Activated naive CD4-positive, alpha-beta T cell treated with anti-CD3 and anti-CD28 coated beads, Interleukin-2, amount 50 U/mL, for 24 hours (primary cell): ENCODE results near the gene PLXDC2.

Experiments
- H3K27ac Mint-ChIP-seq: one replicate; pipeline ENCODE4 v1.8.0; 2021; ENCODE audit warnings: mild to moderate bottlenecking, mixed read lengths
- H3K27me3 Mint-ChIP-seq: one replicate; pipeline ENCODE4 v1.8.0; 2021; ENCODE audit warnings: mixed read lengths
- H3K36me3 Mint-ChIP-seq: one replicate; pipeline ENCODE4 v1.8.0; 2021; ENCODE audit warnings: mixed read lengths
- H3K4me1 Mint-ChIP-seq: one replicate; pipeline ENCODE4 v1.8.0; 2021; ENCODE audit warnings: mixed read lengths
- H3K4me3 Mint-ChIP-seq: one replicate; pipeline ENCODE4 v1.8.0; 2021; ENCODE audit warnings: mild to moderate bottlenecking, mixed read lengths
- H3K9me3 Mint-ChIP-seq: one replicate; pipeline ENCODE4 v1.8.0; 2021; ENCODE audit warnings: mixed read lengths

Gene PLXDC2

DNA sequence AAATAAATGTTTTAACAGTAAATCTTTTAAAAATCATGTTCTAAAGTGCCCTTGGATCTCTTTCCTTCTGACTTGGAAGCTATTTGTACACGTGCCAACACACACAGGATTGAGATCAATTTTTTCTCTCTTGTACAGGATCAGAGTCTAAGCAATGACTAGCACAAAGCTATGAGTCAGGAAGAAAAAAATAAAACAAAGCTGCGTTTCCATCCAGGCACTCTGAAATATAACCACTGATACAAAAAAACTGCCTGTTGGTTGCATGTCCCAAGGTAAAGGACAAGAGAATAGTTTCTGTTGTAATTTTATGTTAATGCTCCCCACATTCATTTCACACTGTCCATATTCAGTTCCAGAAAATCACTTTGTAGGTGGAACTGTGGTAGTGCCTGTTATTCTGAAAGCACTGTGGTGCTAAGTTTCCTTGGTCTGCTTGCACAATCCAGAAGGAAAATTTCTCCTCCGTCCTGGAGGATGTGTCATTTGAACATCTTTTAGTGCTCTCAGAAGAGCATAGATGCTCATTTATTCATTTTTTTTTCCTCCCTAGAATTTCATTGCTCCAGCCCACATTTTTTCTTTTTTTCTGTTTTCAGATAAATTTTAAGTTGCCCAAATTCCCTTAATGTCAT, 113.4 kb downstream of the PLXDC2 start:
- Mint-ChIP-seq H3K27me3 (no peaks in the 10 kb centered on the region), H3K9me3 (peaks cover 11% of the 10 kb centered on the region), H3K36me3 (no peaks in the 10 kb centered on the region), H3K4me3 (no peak overlapping the region), H3K27ac (no peak overlapping the region), H3K4me1 (no peaks in the 10 kb centered on the region)

- peaks cover 11% of the 10 kb centered on the region for H3K9me3 Mint-ChIP-seq
- no peaks in the 10 kb centered on the region for H3K27me3 Mint-ChIP-seq
- H3K4me3 Mint-ChIP-seq: no peak overlapping the region
- H3K27ac Mint-ChIP-seq: no peak overlapping the region
- H3K36me3 Mint-ChIP-seq: no peaks in the 10 kb centered on the region
- H3K4me1 Mint-ChIP-seq: no peaks in the 10 kb centered on the region
These were observed 115.0 kb downstream of the PLXDC2 start for GRCh38 chr10:19930936-19931893.

DNA sequence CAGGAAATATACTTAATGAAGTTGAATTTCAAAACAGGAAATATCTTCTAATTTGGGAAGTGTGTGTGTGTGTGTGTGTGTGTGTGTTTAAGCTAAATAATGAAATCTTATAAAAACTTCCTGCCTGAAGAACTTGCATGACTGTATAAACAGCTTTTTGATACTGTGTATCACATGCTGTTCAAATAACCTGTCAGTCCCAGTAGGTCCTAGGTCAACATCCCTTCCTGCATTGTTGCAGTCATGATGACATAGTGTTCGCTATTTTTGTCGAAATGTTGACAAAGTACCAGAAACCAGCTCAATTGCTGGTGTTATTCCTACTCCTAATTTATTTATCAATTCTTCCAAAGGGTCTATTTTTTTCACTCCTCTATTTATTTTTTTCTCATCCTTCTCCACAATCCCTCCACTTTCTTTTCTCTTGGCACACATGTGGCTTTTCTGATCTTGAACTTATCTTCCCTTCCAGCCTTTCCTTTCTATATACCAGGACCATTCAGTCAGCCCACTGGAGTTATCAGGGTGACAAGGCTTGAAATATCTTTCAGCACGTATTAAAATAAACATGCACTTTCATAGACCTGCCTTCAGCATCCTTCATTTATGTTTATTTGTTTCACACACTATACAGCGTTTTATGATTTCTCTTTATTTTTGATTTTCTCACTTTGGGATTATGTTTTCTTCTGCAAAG, 115.8 kb downstream of the PLXDC2 start:
- peaks cover 10% of the 10 kb centered on the region for H3K9me3 Mint-ChIP-seq

GRCh38 chr10:19932806-19933371, 116.7 kb downstream of the PLXDC2 start:
- no peaks in the 10 kb centered on the region for H3K27me3 Mint-ChIP-seq
- no peaks in the 10 kb centered on the region for H3K4me1 Mint-ChIP-seq
- H3K4me3 Mint-ChIP-seq: no peak overlapping the region
- no peaks in the 10 kb centered on the region for H3K36me3 Mint-ChIP-seq
- no peak overlapping the region for H3K27ac Mint-ChIP-seq
- H3K9me3 Mint-ChIP-seq: peaks cover 12% of the 10 kb centered on the region

More for the DNA sequence above, 115.8 kb downstream of the PLXDC2 start:
- no peaks in the 10 kb centered on the region for H3K36me3 Mint-ChIP-seq
- H3K27ac Mint-ChIP-seq: no peak overlapping the region
- no peaks in the 10 kb centered on the region for H3K4me1 Mint-ChIP-seq
- no peak overlapping the region for H3K4me3 Mint-ChIP-seq
- H3K27me3 Mint-ChIP-seq: no peaks in the 10 kb centered on the region

DNA sequence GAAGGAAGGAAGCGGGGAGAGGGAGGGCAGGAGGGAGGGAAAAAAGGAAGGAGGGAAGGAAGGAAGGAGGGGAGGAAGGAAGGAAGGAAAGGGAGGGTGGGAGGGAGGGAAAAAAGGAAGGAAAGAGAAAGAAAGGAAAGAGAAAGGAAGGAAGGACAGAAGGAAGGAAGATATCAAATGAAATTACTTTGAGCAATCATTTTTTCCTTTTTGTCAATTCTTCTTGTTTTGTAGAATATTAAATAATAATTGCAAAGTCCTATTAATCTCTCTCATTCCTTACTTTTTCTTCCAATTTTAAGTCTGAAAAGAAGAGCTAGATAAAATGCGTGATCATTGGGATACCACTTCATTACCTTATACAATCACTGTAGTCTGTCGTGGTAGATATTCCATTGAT, 117.5 kb downstream of the PLXDC2 start:
- no peaks in the 10 kb centered on the region for H3K27me3 Mint-ChIP-seq
- H3K36me3 Mint-ChIP-seq: no peaks in the 10 kb centered on the region
- H3K27ac Mint-ChIP-seq: no peak overlapping the region
- H3K4me1 Mint-ChIP-seq: no peaks in the 10 kb centered on the region
- no peak overlapping the region for H3K4me3 Mint-ChIP-seq
- H3K9me3 Mint-ChIP-seq: peaks cover 6% of the 10 kb centered on the region

DNA sequence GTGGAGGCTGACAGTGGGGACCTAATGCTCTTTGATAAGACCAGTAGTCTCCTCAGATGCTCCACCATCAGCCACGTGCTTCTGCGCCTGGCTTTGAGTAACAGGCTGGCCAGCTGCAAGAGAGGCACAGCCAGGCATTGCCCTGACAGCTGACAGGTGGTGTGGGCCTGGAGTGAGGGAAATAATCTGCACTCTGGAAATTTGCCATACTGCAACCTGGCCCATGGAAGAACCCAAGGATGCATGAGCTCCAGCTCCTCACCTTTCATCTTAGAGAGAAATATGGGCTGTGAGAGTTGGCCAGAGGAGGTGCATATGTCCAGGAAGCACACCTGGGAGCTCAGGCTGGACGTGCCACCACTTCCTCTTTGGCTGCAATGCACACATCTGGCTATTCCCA, 118.9 kb downstream of the PLXDC2 start:
- Mint-ChIP-seq H3K36me3 (no peaks in the 10 kb centered on the region), H3K4me1 (no peaks in the 10 kb centered on the region), H3K27me3 (no peaks in the 10 kb centered on the region), H3K4me3 (no peak overlapping the region), H3K27ac (no peak overlapping the region), H3K9me3 (peaks cover 6% of the 10 kb centered on the region)

DNA sequence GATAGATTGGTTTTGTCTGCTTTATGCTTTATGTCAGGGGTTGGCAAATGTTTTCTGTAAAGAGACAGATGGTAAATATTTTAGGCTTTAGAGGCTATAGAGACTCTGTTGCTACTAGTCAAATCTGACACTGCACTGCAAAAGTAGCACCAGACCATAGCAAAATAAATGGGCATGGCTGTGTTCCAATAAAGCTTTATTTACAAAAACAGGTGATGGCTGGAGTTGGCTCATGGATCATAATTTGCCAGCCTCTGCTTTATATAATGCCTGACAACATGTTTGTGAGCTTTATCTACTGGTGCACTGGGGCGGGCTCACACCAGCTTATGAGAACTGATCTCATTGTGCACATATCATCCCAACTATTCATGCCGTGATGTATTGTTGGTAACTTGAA, 120.1 kb downstream of the PLXDC2 start:
- Mint-ChIP-seq H3K4me3 (no peak overlapping the region), H3K9me3 (peaks cover 6% of the 10 kb centered on the region), H3K4me1 (no peaks in the 10 kb centered on the region)

DNA sequence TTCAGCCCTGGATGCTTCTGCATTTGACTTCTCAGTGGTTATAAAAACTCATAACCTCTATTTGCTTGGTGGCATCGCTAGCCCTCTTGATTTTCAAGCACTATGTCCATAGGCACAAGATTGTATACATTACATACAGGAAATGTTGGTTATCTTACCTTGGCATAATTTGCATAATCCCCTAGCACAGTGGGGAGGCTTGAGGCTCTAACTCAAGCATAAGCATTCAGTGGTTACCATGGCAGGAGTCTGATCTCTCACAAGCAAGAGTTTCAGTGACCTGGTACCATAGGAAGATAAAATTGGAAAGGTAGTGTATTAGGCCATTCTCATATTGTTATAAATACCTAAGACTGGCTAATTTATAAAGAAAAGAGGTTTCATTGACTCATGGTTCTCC, 121.8 kb downstream of the PLXDC2 start:
- H3K4me3 Mint-ChIP-seq: no peak overlapping the region
- peaks cover 6% of the 10 kb centered on the region for H3K9me3 Mint-ChIP-seq
- no peaks in the 10 kb centered on the region for H3K27me3 Mint-ChIP-seq
- H3K36me3 Mint-ChIP-seq: no peaks in the 10 kb centered on the region
- no peaks in the 10 kb centered on the region for H3K4me1 Mint-ChIP-seq
- H3K27ac Mint-ChIP-seq: no peak overlapping the region

More for the DNA sequence above, 120.1 kb downstream of the PLXDC2 start:
- H3K36me3 Mint-ChIP-seq: no peaks in the 10 kb centered on the region
- H3K27ac Mint-ChIP-seq: no peak overlapping the region
- no peaks in the 10 kb centered on the region for H3K27me3 Mint-ChIP-seq

DNA sequence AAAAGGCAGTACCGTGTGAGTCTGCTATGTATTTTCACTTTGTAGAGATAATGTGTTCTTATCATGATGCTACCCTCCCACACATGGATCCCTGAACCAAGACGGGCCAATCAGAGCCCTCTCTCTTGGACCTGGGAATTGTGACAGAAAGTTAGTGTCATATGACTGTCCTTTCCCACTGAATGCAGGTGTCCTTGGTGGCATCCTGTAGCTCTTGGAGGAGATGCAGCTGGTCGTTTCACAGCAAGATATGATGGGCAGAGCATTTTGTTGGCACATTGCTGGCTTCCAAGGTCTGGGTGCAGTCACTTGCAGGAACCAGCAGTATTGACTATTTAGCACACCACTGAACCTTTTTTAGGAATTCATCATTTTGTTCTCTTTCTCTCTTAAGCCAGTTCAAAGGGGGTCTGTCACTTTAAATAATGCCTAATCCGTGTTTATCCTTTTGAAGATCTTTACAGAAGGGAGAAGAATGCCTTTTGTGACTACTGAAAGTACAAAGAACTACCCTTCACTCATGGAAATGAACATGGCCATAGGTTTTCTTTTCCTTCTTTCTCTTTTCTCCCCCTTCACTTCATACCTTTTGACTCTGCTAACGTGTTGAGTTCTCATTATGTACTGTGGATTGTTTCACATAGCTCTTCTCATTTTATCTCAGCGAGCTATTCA, 125.1 kb downstream of the PLXDC2 start:
- Mint-ChIP-seq H3K27me3 (no peaks in the 10 kb centered on the region), H3K27ac (no peak overlapping the region), H3K4me3 (no peak overlapping the region), H3K4me1 (no peaks in the 10 kb centered on the region), H3K9me3 (peaks cover 6% of the 10 kb centered on the region), H3K36me3 (no peaks in the 10 kb centered on the region)

GRCh38 chr10:19944911-19945663, 128.9 kb downstream of the PLXDC2 start:
- no peak overlapping the region for H3K4me3 Mint-ChIP-seq

DNA sequence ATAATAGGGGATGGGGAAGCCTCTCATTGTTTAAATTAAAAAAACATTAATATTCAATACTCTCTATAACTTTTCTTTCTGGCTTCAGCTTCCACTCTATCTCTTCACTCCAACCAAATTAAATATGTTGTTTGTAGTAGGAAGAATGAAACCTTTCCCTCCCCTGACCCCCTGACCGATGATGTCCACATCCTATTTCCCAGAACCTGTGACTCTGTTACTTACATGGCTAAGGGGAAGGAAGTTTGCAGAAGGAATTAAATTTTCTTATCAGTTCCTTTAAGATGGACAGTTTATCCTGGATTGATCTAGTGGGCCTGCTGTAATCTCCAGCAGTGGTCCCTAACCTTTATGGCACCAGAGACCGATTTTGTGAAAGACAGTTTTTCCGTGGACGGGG, 130.0 kb downstream of the PLXDC2 start:
- Mint-ChIP-seq H3K36me3 (no peaks in the 10 kb centered on the region), H3K4me3 (no peak overlapping the region), H3K9me3 (no peaks in the 10 kb centered on the region), H3K4me1 (no peaks in the 10 kb centered on the region), H3K27me3 (no peaks in the 10 kb centered on the region), H3K27ac (no peak overlapping the region)

More at GRCh38 chr10:19944911-19945663, 128.9 kb downstream of the PLXDC2 start:
- no peaks in the 10 kb centered on the region for H3K4me1 Mint-ChIP-seq
- no peaks in the 10 kb centered on the region for H3K27me3 Mint-ChIP-seq
- no peaks in the 10 kb centered on the region for H3K9me3 Mint-ChIP-seq
- H3K27ac Mint-ChIP-seq: no peak overlapping the region
- H3K36me3 Mint-ChIP-seq: no peaks in the 10 kb centered on the region

GRCh38 chr10:19946791-19947190, 130.6 kb downstream of the PLXDC2 start:
- Mint-ChIP-seq H3K9me3 (no peaks in the 10 kb centered on the region), H3K27me3 (no peaks in the 10 kb centered on the region)

GRCh38 chr10:19947215-19947614, 131.0 kb downstream of the PLXDC2 start:
- Mint-ChIP-seq H3K4me1 (no peaks in the 10 kb centered on the region), H3K27me3 (no peaks in the 10 kb centered on the region), H3K9me3 (no peaks in the 10 kb centered on the region), H3K4me3 (no peak overlapping the region), H3K27ac (no peak overlapping the region), H3K36me3 (no peaks in the 10 kb centered on the region)

More at GRCh38 chr10:19946791-19947190, 130.6 kb downstream of the PLXDC2 start:
- no peaks in the 10 kb centered on the region for H3K4me1 Mint-ChIP-seq
- H3K36me3 Mint-ChIP-seq: no peaks in the 10 kb centered on the region
- H3K27ac Mint-ChIP-seq: no peak overlapping the region
- no peak overlapping the region for H3K4me3 Mint-ChIP-seq

DNA sequence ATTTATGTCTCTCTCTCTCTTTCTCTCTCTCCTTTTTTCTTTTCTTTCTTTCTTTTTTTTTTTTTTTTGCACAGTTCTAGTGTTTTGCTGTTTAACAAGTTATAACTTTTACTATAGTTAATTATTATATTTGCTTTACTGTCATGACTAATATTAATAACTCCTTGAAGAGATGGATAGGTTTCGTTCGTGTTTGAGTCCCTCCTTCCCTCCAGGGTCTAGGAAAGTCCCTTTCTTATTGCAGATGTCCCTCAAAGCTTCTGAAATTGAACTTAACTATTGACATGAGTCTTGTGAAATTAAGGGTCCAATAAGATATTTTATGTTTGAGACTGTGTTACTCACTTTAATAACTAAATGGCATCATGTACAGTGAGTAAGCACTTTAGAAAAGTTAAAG, 131.4 kb downstream of the PLXDC2 start:
- Mint-ChIP-seq H3K9me3 (no peaks in the 10 kb centered on the region), H3K4me1 (no peaks in the 10 kb centered on the region), H3K36me3 (no peaks in the 10 kb centered on the region), H3K27me3 (no peaks in the 10 kb centered on the region), H3K27ac (no peak overlapping the region), H3K4me3 (no peak overlapping the region)
